PFSK-1 (cell line): ENCODE measurements around the gene ROBO1.

Source experiments
- FOXP2 ChIP-seq: optimal IDR thresholded peaks from 2 replicates; pipeline ENCODE3; 2011; ENCODE audit warnings: borderline replicate concordance, control low read depth, inconsistent platforms; ENCODE audit not compliant: insufficient read depth; ENCODE audit errors: extremely low read length, extremely low read depth
- POLR2AphosphoS5 ChIP-seq: IDR thresholded peaks from 2 replicates; pipeline ENCODE4 v1.6.1; 2012; ENCODE audit warnings: low read depth, mild to moderate bottlenecking, control low read depth, low read length, moderate library complexity
- SIN3A ChIP-seq: IDR thresholded peaks from 2 replicates; pipeline ENCODE4 v1.6.1; 2012; ENCODE audit warnings: mild to moderate bottlenecking, low read length, moderate library complexity, borderline replicate concordance; ENCODE audit not compliant: insufficient read depth
- TAF1 ChIP-seq: IDR thresholded peaks from 2 replicates; pipeline ENCODE4 v1.6.1; 2012; ENCODE audit warnings: low read length, control low read depth, borderline replicate concordance; ENCODE audit not compliant: insufficient read depth
- TF ChIP-seq, protein P1 (sequence below), 2 experiments: IDR thresholded peaks; 2 replicates each; pipeline versions ENCODE4 v1.6.1 to v1.8.0; 2011 to 2012; ENCODE audit warnings: low read depth in 2 of 2, low read length in 2 of 2, control low read depth in 1 of 2, inconsistent platforms in 1 of 2, mild to moderate bottlenecking in 1 of 2, moderate library complexity in 1 of 2; ENCODE audit not compliant: insufficient read depth in 1 of 2

Gene ROBO1

DNA sequence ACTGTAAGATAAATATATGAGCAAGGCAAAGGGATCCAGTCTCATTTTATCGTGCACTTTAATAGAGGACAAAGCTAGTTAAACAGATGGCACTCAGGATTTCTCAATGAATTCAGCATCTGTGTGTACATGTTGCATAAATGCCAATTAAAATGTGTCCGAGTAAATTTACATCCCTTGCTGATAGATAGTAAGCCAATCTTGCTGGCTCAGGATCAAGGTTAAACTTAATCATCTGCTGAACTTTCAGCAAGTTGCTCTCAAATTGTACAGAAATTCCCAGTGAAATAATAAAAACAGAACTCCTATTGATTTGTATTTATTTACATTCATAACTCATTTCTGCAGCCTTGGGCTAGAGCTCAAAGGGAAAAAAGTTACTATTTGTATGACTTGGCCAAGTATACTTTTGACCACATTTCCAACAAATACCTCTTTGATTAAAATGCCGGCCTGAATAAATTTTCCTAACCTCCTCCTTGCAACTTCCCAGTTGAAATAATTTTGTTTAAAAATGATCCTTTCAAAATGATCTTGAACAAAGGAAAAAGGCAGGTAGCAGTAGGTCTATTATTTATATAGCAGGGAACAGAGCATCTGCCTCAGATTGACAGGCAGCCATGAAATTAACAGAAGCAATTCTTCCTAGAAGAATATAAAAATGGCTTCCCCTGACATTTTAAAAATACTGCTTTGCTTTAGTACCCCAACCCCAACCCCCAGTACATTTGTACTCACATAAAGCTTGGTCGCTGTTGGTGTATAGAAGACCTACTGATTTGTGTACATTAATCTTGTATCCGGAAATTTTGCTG is 1001.9 kb downstream of the ROBO1 start:
- TF ChIP-seq TAF1, result no peak
- TF ChIP-seq, protein P1, sequence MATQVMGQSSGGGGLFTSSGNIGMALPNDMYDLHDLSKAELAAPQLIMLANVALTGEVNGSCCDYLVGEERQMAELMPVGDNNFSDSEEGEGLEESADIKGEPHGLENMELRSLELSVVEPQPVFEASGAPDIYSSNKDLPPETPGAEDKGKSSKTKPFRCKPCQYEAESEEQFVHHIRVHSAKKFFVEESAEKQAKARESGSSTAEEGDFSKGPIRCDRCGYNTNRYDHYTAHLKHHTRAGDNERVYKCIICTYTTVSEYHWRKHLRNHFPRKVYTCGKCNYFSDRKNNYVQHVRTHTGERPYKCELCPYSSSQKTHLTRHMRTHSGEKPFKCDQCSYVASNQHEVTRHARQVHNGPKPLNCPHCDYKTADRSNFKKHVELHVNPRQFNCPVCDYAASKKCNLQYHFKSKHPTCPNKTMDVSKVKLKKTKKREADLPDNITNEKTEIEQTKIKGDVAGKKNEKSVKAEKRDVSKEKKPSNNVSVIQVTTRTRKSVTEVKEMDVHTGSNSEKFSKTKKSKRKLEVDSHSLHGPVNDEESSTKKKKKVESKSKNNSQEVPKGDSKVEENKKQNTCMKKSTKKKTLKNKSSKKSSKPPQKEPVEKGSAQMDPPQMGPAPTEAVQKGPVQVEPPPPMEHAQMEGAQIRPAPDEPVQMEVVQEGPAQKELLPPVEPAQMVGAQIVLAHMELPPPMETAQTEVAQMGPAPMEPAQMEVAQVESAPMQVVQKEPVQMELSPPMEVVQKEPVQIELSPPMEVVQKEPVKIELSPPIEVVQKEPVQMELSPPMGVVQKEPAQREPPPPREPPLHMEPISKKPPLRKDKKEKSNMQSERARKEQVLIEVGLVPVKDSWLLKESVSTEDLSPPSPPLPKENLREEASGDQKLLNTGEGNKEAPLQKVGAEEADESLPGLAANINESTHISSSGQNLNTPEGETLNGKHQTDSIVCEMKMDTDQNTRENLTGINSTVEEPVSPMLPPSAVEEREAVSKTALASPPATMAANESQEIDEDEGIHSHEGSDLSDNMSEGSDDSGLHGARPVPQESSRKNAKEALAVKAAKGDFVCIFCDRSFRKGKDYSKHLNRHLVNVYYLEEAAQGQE (IDR thresholded peaks at IDR 0.05; ENCODE audit: insufficient read depth in 1 of 2, low read depth in 2 of 2, low read length in 2 of 2), result no peak
- TF ChIP-seq SIN3A, result no peak
- no peak for TF ChIP-seq FOXP2
- no peak for TF ChIP-seq POLR2AphosphoS5

DNA sequence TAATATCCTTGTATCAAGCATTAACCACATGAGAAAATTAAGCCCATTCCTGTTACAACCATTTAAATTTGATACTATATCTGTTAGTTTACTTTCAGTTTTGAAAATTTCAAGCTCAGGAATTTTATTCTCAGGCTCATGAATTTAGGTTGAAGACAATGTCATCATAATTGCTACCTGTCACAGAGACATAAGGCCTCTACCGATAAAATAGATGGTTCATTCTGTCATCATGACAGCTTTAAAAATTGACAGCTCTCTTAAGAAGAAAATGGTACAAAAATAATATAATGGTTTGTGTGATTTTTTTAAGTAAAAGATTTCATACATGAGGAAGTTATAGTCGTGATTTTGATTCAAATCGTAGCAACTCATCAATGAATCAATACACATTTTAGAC is 1003.2 kb downstream of the ROBO1 start:
- no peak for TF ChIP-seq SIN3A
- TF ChIP-seq POLR2AphosphoS5, result no peak
- no peak for TF ChIP-seq FOXP2
- no peak for TF ChIP-seq TAF1

DNA sequence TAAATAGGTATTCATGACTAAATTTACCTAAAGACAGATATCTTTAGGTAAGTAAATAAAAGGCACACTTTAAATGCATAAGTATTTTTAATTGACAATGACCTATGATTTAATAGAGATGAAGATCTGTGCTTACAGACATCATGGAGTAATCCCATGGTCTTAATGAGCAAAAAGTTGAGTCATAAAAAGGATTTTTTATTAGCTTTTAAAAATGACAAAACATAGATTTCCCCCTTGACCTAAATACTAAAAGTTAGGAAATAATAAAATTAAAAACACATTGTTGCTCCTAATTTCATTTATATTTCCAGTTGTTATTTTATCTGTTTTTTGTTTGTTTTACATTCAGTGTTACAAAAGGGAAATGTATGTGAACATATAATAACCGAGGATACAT is 1005.7 kb downstream of the ROBO1 start:
- TF ChIP-seq SIN3A, result no peak
- TF ChIP-seq, protein P1 (IDR thresholded peaks at IDR 0.05; ENCODE audit: insufficient read depth in 1 of 2, low read depth in 2 of 2, low read length in 2 of 2), result no peak
- TF ChIP-seq FOXP2, result no peak
- no peak for TF ChIP-seq POLR2AphosphoS5
- no peak for TF ChIP-seq TAF1

DNA sequence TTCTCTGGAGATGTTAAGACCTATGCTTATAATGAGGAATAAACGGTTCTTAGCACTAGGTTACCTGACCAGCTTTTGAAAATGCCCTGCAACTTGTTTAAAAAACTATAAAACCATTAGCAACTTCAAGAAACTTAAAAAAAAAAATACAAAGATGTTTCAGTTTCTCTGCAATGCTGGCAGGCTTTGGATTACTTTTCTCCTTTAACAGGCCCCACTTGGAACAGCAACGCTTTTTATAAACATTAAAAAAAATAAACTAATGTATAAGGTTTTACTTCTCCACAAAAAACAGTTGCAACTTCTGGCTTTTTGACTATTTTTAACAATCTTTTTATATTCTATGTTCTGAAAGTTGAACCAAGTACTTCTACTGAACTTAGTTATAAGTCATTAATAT is 1006.7 kb downstream of the ROBO1 start:
- TF ChIP-seq, protein P1 (IDR thresholded peaks at IDR 0.05; ENCODE audit: insufficient read depth in 1 of 2, low read depth in 2 of 2, low read length in 2 of 2), result no peak
- TF ChIP-seq TAF1 (no peak), FOXP2 (no peak), SIN3A (no peak), POLR2AphosphoS5 (no peak)

DNA sequence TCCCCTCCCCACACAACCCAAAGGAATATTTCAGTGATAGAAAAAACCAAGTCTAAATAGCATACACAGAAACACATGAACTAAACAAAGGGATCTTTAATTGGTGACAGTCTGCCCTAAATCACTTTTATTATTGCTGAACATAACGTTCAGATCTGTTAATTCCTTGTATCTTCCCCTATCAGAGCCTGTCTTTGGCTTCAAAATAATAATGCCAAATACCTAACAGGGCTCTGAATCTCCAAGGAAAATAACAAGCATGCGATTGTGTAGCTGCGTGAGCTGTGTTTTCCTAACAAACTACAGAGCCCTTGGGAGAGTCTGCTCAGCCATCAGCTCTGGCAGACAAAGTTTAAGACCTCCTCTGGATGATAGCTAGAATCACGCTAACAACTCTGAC is 1010.1 kb downstream of the ROBO1 start:
- no peak for TF ChIP-seq FOXP2
- TF ChIP-seq POLR2AphosphoS5, result no peak
- no peak for TF ChIP-seq SIN3A
- TF ChIP-seq, protein P1 (IDR thresholded peaks at IDR 0.05; ENCODE audit: insufficient read depth in 1 of 2, low read depth in 2 of 2, low read length in 2 of 2), result no peak
- TF ChIP-seq TAF1, result no peak
